H1 (cell line): Measurements from ENCODE around the gene GDPD2. TPM values are rescaled to one million over a fixed set of nuclear protein-coding genes. Genes with fewer than 3 reads are reported as not detected.

Experiments
- CTCF ChIA-PET: fragments of 300-600 bp; sonication (Branson Sonifier 250); formaldehyde crosslinking; loops from one replicate; lab custom pipeline; 2021; ENCODE audit not compliant: partially characterized antibody; lab: Charles Lee
- POLR2A ChIA-PET: fragments of 300-600 bp; sonication (Branson Sonifier 250); formaldehyde crosslinking; loops from one replicate; lab custom pipeline; 2021; ENCODE audit warnings: inconsistent platforms; ENCODE audit not compliant: partially characterized antibody; lab: Charles Lee
- DNase-seq, 2 experiments: peaks; one replicate each; pipeline versions ENCODE4 v3.0.0 to v3.0.0-alpha.2; 2010 to 2022; ENCODE audit warnings: low spot score in 2 of 2, low read depth in 1 of 2, mixed read lengths in 1 of 2
- FAIRE-seq: peaks from 2 replicates; lab custom pipeline; 2011; peaks lifted over from hg19 to GRCh38; lab: Jason Lieb, UNC
- H2AFZ ChIP-seq: 2 replicates; pipeline ENCODE4 v1.8.1; 2012; ENCODE audit warnings: low read length, inconsistent platforms
- H2AK5ac ChIP-seq: 2 replicates; pipeline ENCODE4 v1.6.1; 2013; ENCODE audit warnings: low read depth, low read length
- H2BK120ac ChIP-seq: replicated peaks from 2 replicates; pipeline ENCODE3; 2013; ENCODE audit warnings: low read depth, low read length, inconsistent platforms
- H2BK12ac ChIP-seq: 2 replicates; pipeline ENCODE4 v1.6.1; 2013; ENCODE audit warnings: low read depth, low read length
- H2BK15ac ChIP-seq: 2 replicates; pipeline ENCODE4 v1.6.1; 2013; ENCODE audit warnings: low read length
- H2BK20ac ChIP-seq: 2 replicates; pipeline ENCODE4 v1.6.1; 2013; ENCODE audit warnings: low read length
- H2BK5ac ChIP-seq: 2 replicates; pipeline ENCODE4 v1.6.1; 2013; ENCODE audit warnings: low read depth, low read length
- H3K14ac ChIP-seq: 2 replicates; pipeline ENCODE4 v1.6.1; 2013; ENCODE audit warnings: inconsistent platforms; ENCODE audit not compliant: insufficient read length
- H3K18ac ChIP-seq: 2 replicates; pipeline ENCODE4 v1.6.1; 2013; ENCODE audit warnings: low read length; ENCODE audit errors: extremely low read depth
- H3K23ac ChIP-seq: 2 replicates; pipeline ENCODE4 v1.6.1; 2013; ENCODE audit warnings: inconsistent platforms; ENCODE audit not compliant: insufficient read length
- H3K23me2 ChIP-seq: 2 replicates; pipeline ENCODE4 v1.6.1; 2013; ENCODE audit warnings: low read depth, low read length
- H3K27ac ChIP-seq: 2 replicates; pipeline ENCODE4 v1.6.1; 2011; ENCODE audit warnings: low read depth, low read length, inconsistent platforms
- H3K27me3 ChIP-seq, 4 experiments: replicated peaks in 1 of 4; 1 replicate in 1 of 4; 2 replicates in 3 of 4; pipeline versions ENCODE4 v1.6.1 to v1.8.1; 2011 to 2013; ENCODE audit warnings: low read length in 3 of 4, mild to moderate bottlenecking in 3 of 4, inconsistent platforms in 2 of 4, mixed read lengths in 2 of 4, moderate library complexity in 1 of 4; ENCODE audit not compliant: control insufficient read depth in 3 of 4, insufficient read depth in 3 of 4; ENCODE audit errors: extremely low read depth in 1 of 4
- H3K36me3 ChIP-seq, 4 experiments: 2 replicates each; pipeline versions ENCODE4 v1.6.1 to v1.8.1; 2011 to 2013; ENCODE audit warnings: mild to moderate bottlenecking in 4 of 4, low read length in 3 of 4, moderate library complexity in 2 of 4, control low read depth in 1 of 4, inconsistent platforms in 1 of 4; ENCODE audit not compliant: insufficient read depth in 4 of 4, control insufficient read depth in 2 of 4
- H3K4ac ChIP-seq: replicated peaks from 2 replicates; pipeline ENCODE3; 2013; ENCODE audit warnings: low read length, low read depth, mixed read lengths, inconsistent platforms; ENCODE audit not compliant: insufficient read length
- H3K4me1 ChIP-seq, 4 experiments: replicated peaks in 1 of 4; 1 replicate in 1 of 4; 2 replicates in 3 of 4; pipeline versions ENCODE4 v1.6.1 to v1.8.1; 2011 to 2013; ENCODE audit warnings: low read length in 3 of 4, inconsistent platforms in 2 of 4, mixed read lengths in 1 of 4; ENCODE audit not compliant: insufficient read depth in 4 of 4, control insufficient read depth in 3 of 4
- H3K4me2 ChIP-seq, 2 experiments: 2 replicates each; pipeline versions ENCODE4 v1.6.1 to v1.8.1; 2011 to 2013; ENCODE audit warnings: low read depth in 2 of 2, low read length in 2 of 2, control low read depth in 1 of 2, inconsistent platforms in 1 of 2, mild to moderate bottlenecking in 1 of 2; ENCODE audit not compliant: insufficient read depth in 1 of 2
- H3K4me3 ChIP-seq, 4 experiments: fragments of 200-600, 300-600 bp in 1 of 4; sonication (generic), shearing (Covaris generic), sonication (Bioruptor Twin) in 1 of 4; 2 replicates each; pipeline versions ENCODE4 v1.5.1 to v1.8.1; 2011 to 2016; ENCODE audit warnings: low read length in 4 of 4, low read depth in 3 of 4, control low read depth in 2 of 4, inconsistent platforms in 2 of 4, mild to moderate bottlenecking in 2 of 4, mixed read lengths in 1 of 4, moderate library complexity in 1 of 4; ENCODE audit not compliant: insufficient read depth in 2 of 4; ENCODE audit errors: extremely low read depth in 1 of 4
- H3K56ac ChIP-seq: replicated peaks from 2 replicates; pipeline ENCODE3; 2013; ENCODE audit warnings: low read depth, mild to moderate bottlenecking, mixed read lengths, low read length, inconsistent platforms; ENCODE audit not compliant: insufficient read length
- H3K79me1 ChIP-seq: 2 replicates; pipeline ENCODE4 v1.6.1; 2013; ENCODE audit warnings: low read depth, low read length, control low read depth
- H3K79me2 ChIP-seq, 2 experiments: 2 replicates each; pipeline versions ENCODE4 v1.6.1 to v1.8.1; 2012 to 2013; ENCODE audit warnings: low read length in 2 of 2, mild to moderate bottlenecking in 2 of 2, inconsistent platforms in 1 of 2; ENCODE audit not compliant: insufficient read depth in 2 of 2, control insufficient read depth in 1 of 2
- H3K9ac ChIP-seq, 4 experiments: replicated peaks in 1 of 4; 1 replicate in 1 of 4; 2 replicates in 3 of 4; pipeline versions ENCODE4 v1.6.1 to v1.8.1; 2011 to 2013; ENCODE audit warnings: low read depth in 3 of 4, low read length in 3 of 4, control low read depth in 2 of 4, mild to moderate bottlenecking in 2 of 4, moderate library complexity in 2 of 4, inconsistent platforms in 1 of 4; ENCODE audit errors: extremely low read depth in 1 of 4
- H3K9me3 ChIP-seq, 2 experiments: 2 replicates each; pipeline versions ENCODE4 v1.6.1 to v1.8.1; 2012 to 2013; ENCODE audit warnings: mild to moderate bottlenecking in 2 of 2, moderate library complexity in 2 of 2, control low read depth in 1 of 2, inconsistent platforms in 1 of 2, low read depth in 1 of 2, low read length in 1 of 2, mixed read lengths in 1 of 2; ENCODE audit not compliant: insufficient read depth in 2 of 2
- H4K20me1 ChIP-seq, 2 experiments: replicated peaks in 1 of 2; 2 replicates each; pipeline versions ENCODE3 to v1.8.1; 2011 to 2013; ENCODE audit warnings: inconsistent platforms in 2 of 2, low read length in 2 of 2, mild to moderate bottlenecking in 1 of 2; ENCODE audit not compliant: insufficient read depth in 2 of 2, control insufficient read depth in 1 of 2
- H4K5ac ChIP-seq: 2 replicates; pipeline ENCODE4 v1.6.1; 2013; ENCODE audit warnings: low read length, low read depth, mixed read lengths, inconsistent platforms; ENCODE audit not compliant: insufficient read length
- H4K8ac ChIP-seq: 2 replicates; pipeline ENCODE4 v1.8.0; 2013; ENCODE audit warnings: mild to moderate bottlenecking, moderate library complexity, low read length, inconsistent platforms; ENCODE audit not compliant: insufficient read depth; ENCODE audit errors: extremely low read depth
- H4K91ac ChIP-seq: replicated peaks from 2 replicates; pipeline ENCODE3; 2013; ENCODE audit warnings: low read length, mixed read lengths, inconsistent platforms; ENCODE audit not compliant: insufficient read length
- ATF3 ChIP-seq: IDR thresholded peaks from 2 replicates; pipeline ENCODE4 v1.6.1; 2011; ENCODE audit warnings: low read depth, mild to moderate bottlenecking, low read length; ENCODE audit not compliant: insufficient read depth
- CHD1 ChIP-seq: IDR thresholded peaks from 2 replicates; pipeline ENCODE4 v1.6.1; 2012; ENCODE audit warnings: low read depth, low read length, improper control_type of control experiment
- EP300 ChIP-seq, 2 experiments: IDR thresholded peaks; 1 replicate in 1 of 2; 2 replicates in 1 of 2; pipeline ENCODE4 v1.6.1; 2011 to 2012; ENCODE audit warnings: low read depth in 2 of 2, low read length in 2 of 2, mild to moderate bottlenecking in 2 of 2, borderline replicate concordance in 1 of 2, inconsistent platforms in 1 of 2, moderate library complexity in 1 of 2
- EZH2 ChIP-seq: fragments of 200-600 bp; sonication (generic); IDR thresholded peaks from 2 replicates; pipeline ENCODE4 v1.7.1; 2012; ENCODE audit warnings: low read depth, mild to moderate bottlenecking, moderate library complexity, low read length, inconsistent platforms; ENCODE audit not compliant: severe bottlenecking
- JUN ChIP-seq: IDR thresholded peaks from 2 replicates; pipeline ENCODE4 v1.6.1; 2011; ENCODE audit warnings: low read depth, mild to moderate bottlenecking, improper control_type of control experiment, low read length
- POLR2AphosphoS5 ChIP-seq: IDR thresholded peaks from 2 replicates; pipeline ENCODE4 v1.6.1; 2011; ENCODE audit warnings: low read depth, low read length
- POU5F1 ChIP-seq: IDR thresholded peaks from 2 replicates; pipeline ENCODE4 v1.6.1; 2011; ENCODE audit warnings: low read depth, mild to moderate bottlenecking, low read length, moderate library complexity
- RBBP5 ChIP-seq: IDR thresholded peaks from 2 replicates; pipeline ENCODE4 v1.7.1; 2012; ENCODE audit warnings: low read depth, mild to moderate bottlenecking, inconsistent platforms, low read length, moderate library complexity, borderline replicate concordance
- TCF12 ChIP-seq: IDR thresholded peaks from 2 replicates; pipeline ENCODE4 v1.6.1; 2011; ENCODE audit warnings: low read depth, mild to moderate bottlenecking, low read length
- WGBS, 2 experiments: shearing (Covaris generic) in 1 of 2; methylation state at CpG; one replicate each; pipeline versions ENCODE4 v1.1.6 to v1.1.7; 2013 to 2015; ENCODE audit warnings: low lambda C conversion rate in 2 of 2, mixed read lengths in 2 of 2, inconsistent platforms in 1 of 2, low coverage in 1 of 2, missing lambda C conversion rate in 1 of 2; ENCODE audit not compliant: insufficient replicate concordance in 2 of 2, insufficient coverage in 1 of 2, insufficient read length in 1 of 2; ENCODE audit errors: extremely low coverage in 1 of 2, missing lambda C conversion rate in 1 of 2; 5-methylcytosine and 5-hydroxymethylcytosine counted together
- polyA plus RNA-seq, 7 experiments: library from polyadenylated mRNA; depleted of rRNA in 3 of 7; stranded (reverse) in 5 of 7; unstranded in 2 of 7; fragments of >200 nt in 5 of 7; fragments of 200-250 nt in 2 of 7; gene quantifications; 1 replicate in 5 of 7; 2 replicates in 1 of 7; 4 replicates in 1 of 7; pipeline versions ENCODE4 v1.2.1 to v1.2.3, GENCODE V29; 2011 to 2013; ENCODE audit warnings: missing spikeins in 2 of 7, mixed read lengths in 2 of 7
- total RNA-seq: library from RNA; stranded (reverse); fragmentation: NEBNext Ultra II Directional; extraction: Animal tissue kit (Norgen Biotek cat#: 25700); gene quantifications from 2 replicates; pipeline ENCODE4 v1.2.1, GENCODE V29; 2021

Gene GDPD2
- total and polyA plus RNA-seq, 2 of the 8 experiments (the other 6 are each of a cell fraction or from before 2014, with no cell fraction given), result 25.6 to 68.3 TPM

GRCh38 chrX:70453024-70453618 lies 30.0 kb downstream of the GDPD2 start:
- Histone ChIP-seq H3K4ac (no peak overlapping the region), H3K23ac (no peak overlapping the region), H3K56ac (no peak overlapping the region), H3K18ac (no peak overlapping the region), H3K4me2 (peak overlapping the region; percentile 60 to 64), H3K9ac (no peak overlapping the region), H2AFZ (no peak overlapping the region), H3K36me3 (peaks cover 0 to 6% (median under 1%) of the 10 kb centered on the region in 4 experiments; a peak in 3 of 8 replicates), H3K4me1 (peaks cover 0 to 17% (median 5%) of the 10 kb centered on the region in 4 experiments; a peak in 6 of 7 replicates), H2AK5ac (0 out of 2 replicates have a peak overlapping the region, but pooled peaks have one; percentile 13), H2BK5ac (no peak overlapping the region), H2BK20ac (no peak overlapping the region), H2BK120ac (no peak overlapping the region), H4K20me1 (peaks cover 0 to 3% of the 10 kb centered on the region in 2 experiments), H2BK15ac (no peak overlapping the region), H3K9me3 (no peaks in the 10 kb centered on the region)
- no peak for DNase-seq
- POLR2A ChIA-PET, result interaction anchor here (1.2 to 1.7 kb wide), 4 partner anchors 18 to 56 kb away, joined by 3 to 6 read pairs (median 4); partner anchors contain the start of gene GDPD2
- WGBS, 2 experiments, result 92% methylated on average over 3 of the region's 5 CpGs; no CpG with 5 or more reads in 1 of the 2 experiments
- TF ChIP-seq ATF3 (no peak), POU5F1 (no peak), POLR2AphosphoS5 (no peak), RBBP5 (no peak), EP300 (IDR thresholded peaks at IDR 0.05; ENCODE audit: borderline replicate concordance in 1 of 2, low read depth in 2 of 2, low read length in 2 of 2) (no peak), EZH2 (no peak), TCF12 (no peak), JUN (no peak), CHD1 (no peak)
- TF ChIP-seq, all 59 proteins: peak for 0
- no peak overlapping the region for H4K8ac ChIP-seq
- no peak for FAIRE-seq
- peaks cover 14 to 29% of the 10 kb centered on the region in 2 experiments for H3K79me2 ChIP-seq
- no peak overlapping the region for H2BK12ac ChIP-seq
- no peak overlapping the region for H4K5ac ChIP-seq
- no peak overlapping the region for H3K14ac ChIP-seq
- H3K27ac ChIP-seq, result no peak overlapping the region
- H3K27me3 ChIP-seq, result no peaks in the 10 kb centered on the region
- CTCF ChIA-PET, result interaction anchor here (0.6 to 2.1 kb wide), 8 partner anchors 10 to 416 kb away, joined by 3 to 10 read pairs (median 5); no protein-coding TSS in a partner anchor
- peak overlapping the region; percentile 30 to 65 (median 36); a peak in 7 of 8 replicates for H3K4me3 ChIP-seq
- H3K23me2 ChIP-seq, result peaks cover 8% of the 10 kb centered on the region
- no peak overlapping the region for H4K91ac ChIP-seq
- H3K79me1 ChIP-seq, result no peaks in the 10 kb centered on the region; the same call in 1 of the 2 replicates
